Neural crest cell (in vitro differentiated cells): ENCODE results near the gene PLCL1. TPM values are rescaled to one million over a fixed set of nuclear protein-coding genes. Genes with fewer than 3 reads are reported as not detected.

Source experiments
- DNase-seq: peaks from one replicate; pipeline ENCODE4 v3.0.0; 2021; ENCODE audit warnings: low read depth, mixed read lengths, low spot score
- H3K27ac Mint-ChIP-seq: one replicate; pipeline ENCODE4 v1.8.0; 2021; ENCODE audit warnings: mild to moderate bottlenecking, mixed read lengths; ENCODE audit not compliant: unreplicated experiment
- H3K27me3 Mint-ChIP-seq: 2 replicates; pipeline ENCODE4 v1.8.0; 2021; ENCODE audit warnings: low read depth, mild to moderate bottlenecking, mixed read lengths
- H3K36me3 Mint-ChIP-seq: 2 replicates; pipeline ENCODE4 v1.8.0; 2021; ENCODE audit warnings: low read depth, mild to moderate bottlenecking, mixed read lengths
- H3K4me1 Mint-ChIP-seq: 2 replicates; pipeline ENCODE4 v1.8.0; 2021; ENCODE audit warnings: mixed read lengths
- H3K4me3 Mint-ChIP-seq: one replicate; pipeline ENCODE4 v1.8.0; 2021; ENCODE audit warnings: mild to moderate bottlenecking, mixed read lengths
- H3K9me3 Mint-ChIP-seq: 2 replicates; pipeline ENCODE4 v1.8.0; 2021; ENCODE audit warnings: mixed read lengths
- total RNA-seq: library from RNA; stranded (reverse); gene quantifications from 2 replicates; pipeline ENCODE4 v1.2.1, GENCODE V29; 2021
- TF ChIP-seq, protein P1 (sequence below): fragments of 200-600 bp; sonication (generic); conservative IDR thresholded peaks from 2 replicates; pipeline ENCODE4 v1.5.0; 2021; ENCODE audit warnings: antibody characterized with exemption, mild to moderate bottlenecking

PLCL1 gene
- total RNA-seq, 1 donor from 2014 or later: 0.72 TPM

DNA sequence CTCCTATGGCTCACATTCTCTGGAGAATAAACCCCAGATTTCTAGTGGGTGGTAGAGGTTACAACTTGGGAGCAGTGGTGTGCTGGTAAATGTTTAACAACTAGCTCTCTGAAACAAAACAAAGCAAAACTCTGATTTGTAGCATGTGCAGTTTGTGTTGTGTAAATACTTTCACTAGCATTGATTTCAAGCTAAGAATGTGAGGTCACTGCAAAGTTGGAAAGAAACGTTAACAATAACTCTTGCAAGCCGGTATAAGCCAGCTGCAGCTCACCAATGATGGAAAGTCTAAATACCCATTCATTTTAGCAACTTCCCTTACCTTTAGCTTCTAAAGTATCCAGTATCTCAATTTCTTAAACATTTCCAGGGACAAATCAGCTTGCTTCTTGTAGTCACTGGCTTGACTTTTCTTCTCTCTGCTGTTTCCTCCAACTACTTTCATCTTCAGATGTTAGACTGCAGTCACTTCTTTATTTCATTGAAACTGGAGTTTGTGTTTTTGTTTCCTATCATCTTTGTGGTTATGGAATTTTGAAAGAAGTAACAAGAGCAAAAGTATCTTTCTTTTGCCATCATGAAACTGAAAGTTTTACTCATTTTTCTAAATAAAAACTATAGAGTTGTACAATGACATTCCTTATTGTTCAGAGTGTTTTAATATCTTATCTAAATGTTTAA lies 140.2 kb downstream of the PLCL1 start:
- TF ChIP-seq, protein P1, sequence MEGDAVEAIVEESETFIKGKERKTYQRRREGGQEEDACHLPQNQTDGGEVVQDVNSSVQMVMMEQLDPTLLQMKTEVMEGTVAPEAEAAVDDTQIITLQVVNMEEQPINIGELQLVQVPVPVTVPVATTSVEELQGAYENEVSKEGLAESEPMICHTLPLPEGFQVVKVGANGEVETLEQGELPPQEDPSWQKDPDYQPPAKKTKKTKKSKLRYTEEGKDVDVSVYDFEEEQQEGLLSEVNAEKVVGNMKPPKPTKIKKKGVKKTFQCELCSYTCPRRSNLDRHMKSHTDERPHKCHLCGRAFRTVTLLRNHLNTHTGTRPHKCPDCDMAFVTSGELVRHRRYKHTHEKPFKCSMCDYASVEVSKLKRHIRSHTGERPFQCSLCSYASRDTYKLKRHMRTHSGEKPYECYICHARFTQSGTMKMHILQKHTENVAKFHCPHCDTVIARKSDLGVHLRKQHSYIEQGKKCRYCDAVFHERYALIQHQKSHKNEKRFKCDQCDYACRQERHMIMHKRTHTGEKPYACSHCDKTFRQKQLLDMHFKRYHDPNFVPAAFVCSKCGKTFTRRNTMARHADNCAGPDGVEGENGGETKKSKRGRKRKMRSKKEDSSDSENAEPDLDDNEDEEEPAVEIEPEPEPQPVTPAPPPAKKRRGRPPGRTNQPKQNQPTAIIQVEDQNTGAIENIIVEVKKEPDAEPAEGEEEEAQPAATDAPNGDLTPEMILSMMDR: no peak
- Mint-ChIP-seq H3K4me3 (no peak overlapping the region), H3K4me1 (no peaks in the 10 kb centered on the region)

DNA sequence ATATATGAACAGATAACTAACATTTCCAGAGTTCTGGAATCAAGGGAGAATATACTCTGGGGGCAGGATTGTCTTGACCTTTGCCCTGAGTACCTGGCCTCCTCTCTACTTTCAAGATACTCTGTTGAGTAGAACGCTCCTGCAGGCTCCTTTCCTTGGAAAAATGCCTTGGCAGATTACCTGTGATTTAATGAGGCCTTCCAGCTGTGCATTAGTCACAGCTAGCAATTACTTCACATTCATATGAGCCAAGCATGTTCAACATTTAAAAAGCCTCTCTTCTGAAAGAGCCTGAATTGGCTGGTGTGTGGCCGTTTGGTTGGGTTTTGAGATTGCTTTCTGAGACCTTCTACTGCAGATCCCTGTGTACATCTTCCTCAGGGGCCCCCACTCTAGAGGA lies 142.2 kb downstream of the PLCL1 start:
- Mint-ChIP-seq H3K36me3 (no peaks in the 10 kb centered on the region), H3K9me3 (no peaks in the 10 kb centered on the region), H3K27ac (no peak overlapping the region), H3K27me3 (peaks cover 7% of the 10 kb centered on the region), H3K4me3 (no peak overlapping the region), H3K4me1 (no peaks in the 10 kb centered on the region)
- no peak for DNase-seq
- TF ChIP-seq, protein P1: no peak

More for the DNA sequence above, 140.2 kb downstream of the PLCL1 start:
- no peak overlapping the region for H3K27ac Mint-ChIP-seq
- H3K27me3 Mint-ChIP-seq: peaks cover 7% of the 10 kb centered on the region
- DNase-seq: no peak
- H3K36me3 Mint-ChIP-seq: no peaks in the 10 kb centered on the region
- H3K9me3 Mint-ChIP-seq: no peaks in the 10 kb centered on the region

DNA sequence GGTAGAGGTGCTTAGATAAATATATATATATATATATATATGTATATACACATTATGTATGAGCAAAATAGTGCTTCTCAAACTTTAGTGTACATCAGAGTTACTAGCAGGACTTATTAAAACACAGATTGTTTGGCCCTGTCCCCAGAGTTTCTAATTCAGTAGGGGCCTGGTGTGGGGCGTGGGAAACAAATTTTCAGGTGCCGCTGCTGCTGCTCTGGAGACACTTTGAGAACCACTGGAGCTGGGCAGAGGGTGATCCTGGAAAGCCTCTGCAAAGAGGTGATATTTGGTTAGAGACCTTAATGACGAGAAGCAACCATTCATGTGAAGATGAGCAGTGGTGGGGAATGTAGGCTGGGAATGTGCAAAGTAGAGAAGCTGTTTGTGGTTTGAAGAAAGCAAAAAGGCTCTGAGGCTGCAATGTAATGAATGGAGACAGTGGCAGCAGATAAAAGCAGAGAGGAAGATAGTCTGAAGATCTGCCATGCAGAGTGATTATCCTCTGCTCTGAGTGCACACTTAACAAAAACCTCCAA lies 142.9 kb downstream of the PLCL1 start:
- Mint-ChIP-seq H3K9me3 (no peaks in the 10 kb centered on the region), H3K27me3 (peaks cover 7% of the 10 kb centered on the region), H3K4me1 (no peaks in the 10 kb centered on the region), H3K27ac (no peak overlapping the region), H3K36me3 (no peaks in the 10 kb centered on the region), H3K4me3 (no peak overlapping the region)
- TF ChIP-seq, protein P1: no peak
- no peak for DNase-seq

DNA sequence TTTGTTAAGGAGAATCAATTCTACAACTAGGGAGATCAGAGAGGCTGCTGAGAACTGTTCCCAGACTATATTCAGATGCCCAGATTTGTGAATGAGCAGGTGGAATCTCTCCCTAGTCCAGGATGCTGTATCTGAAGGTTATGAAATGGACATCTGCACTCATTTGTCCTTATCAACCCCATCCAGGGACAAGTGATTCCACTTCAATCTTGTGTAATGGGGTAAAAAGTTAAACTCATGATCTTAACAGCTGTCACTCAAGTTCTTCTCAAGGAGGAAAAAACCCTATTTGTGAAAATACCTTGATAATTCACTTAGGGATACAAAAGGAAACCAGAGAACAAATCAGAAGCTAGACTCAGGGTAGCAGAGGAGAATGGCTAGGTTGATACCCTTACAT lies 144.8 kb downstream of the PLCL1 start:
- DNase-seq: no peak
- Mint-ChIP-seq H3K4me3 (no peak overlapping the region), H3K4me1 (no peaks in the 10 kb centered on the region), H3K9me3 (no peaks in the 10 kb centered on the region), H3K36me3 (no peaks in the 10 kb centered on the region), H3K27ac (no peak overlapping the region), H3K27me3 (peaks cover 7% of the 10 kb centered on the region)
- TF ChIP-seq, protein P1: no peak

DNA sequence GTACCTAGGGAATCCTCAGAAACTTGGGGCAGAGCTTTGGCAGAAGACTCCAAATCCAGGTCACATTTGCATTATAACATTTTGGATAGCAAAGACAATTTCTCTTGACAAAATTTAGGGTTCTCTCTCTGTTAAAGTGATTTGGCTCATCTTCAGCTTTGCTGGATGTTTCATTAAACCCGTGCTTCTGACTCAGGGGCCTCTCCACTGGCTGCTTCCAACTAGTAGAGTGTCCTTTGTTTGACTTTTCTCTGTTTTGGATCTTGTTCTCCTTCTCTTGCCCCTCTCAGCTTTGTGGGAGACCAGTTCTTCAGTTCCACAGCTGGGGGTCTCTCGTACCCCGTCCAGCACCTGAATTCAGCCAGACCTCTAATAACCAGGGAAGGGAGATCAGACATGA lies 145.6 kb downstream of the PLCL1 start:
- no peak overlapping the region for H3K4me3 Mint-ChIP-seq
- H3K9me3 Mint-ChIP-seq: no peaks in the 10 kb centered on the region
- no peaks in the 10 kb centered on the region for H3K36me3 Mint-ChIP-seq
- DNase-seq: no peak
- peaks cover 7% of the 10 kb centered on the region for H3K27me3 Mint-ChIP-seq
- TF ChIP-seq, protein P1: no peak
- H3K27ac Mint-ChIP-seq: no peak overlapping the region
- H3K4me1 Mint-ChIP-seq: no peaks in the 10 kb centered on the region
